ENCODE results near the gene BHLHE40. TPM values are rescaled to one million over a fixed set of nuclear protein-coding genes. Genes with fewer than 3 reads are reported as not detected.
A peak's percentile ranks its signal among the peaks of the same experiment; 100 is the strongest.

Gene BHLHE40
- total and polyA plus RNA-seq, 4 experiments from 2014 or later = 33.0 to 45.8 (median 39.7) TPM

- no peaks in the 10 kb centered on the region for H3K36me3 Mint-ChIP-seq
- H3K4me3 Mint-ChIP-seq = no peak overlapping the region
- CTCF ChIA-PET (ENCODE audit: partially characterized antibody) = no interaction called here
These were observed 40.0 kb upstream of the BHLHE40 start for GRCh38 chr3:4939276-4939675.

GRCh38 chr3:4940985-4941384 is 38.3 kb upstream of the BHLHE40 start:
- Histone ChIP-seq H3K27ac (ENCODE audit: low read depth, low read length) (no peak overlapping the region), H3K36me3 (ENCODE audit: insufficient read depth, low read length) (no peaks in the 10 kb centered on the region), H3K27me3 (ENCODE audit: insufficient read depth, low read length) (no peaks in the 10 kb centered on the region), H3K4me1 (ENCODE audit: insufficient read depth, low read length) (no peaks in the 10 kb centered on the region), H3K9me3 (ENCODE audit: control insufficient read depth in 1 of 2, low read length in 2 of 2) (no peaks in the 10 kb centered on the region), H3K4me3 (ENCODE audit: low read length in 2 of 2) (no peak overlapping the region)
- intact Hi-C loops (cut with micrococcal nuclease) = no loop called here
- Mint-ChIP-seq H3K4me3 (no peak overlapping the region), H3K9me3 (no peaks in the 10 kb centered on the region), H3K4me1 (no peaks in the 10 kb centered on the region), H3K36me3 (no peaks in the 10 kb centered on the region), H3K27ac (no peak overlapping the region), H3K27me3 (no peaks in the 10 kb centered on the region)
- CTCF ChIA-PET (ENCODE audit: partially characterized antibody) = no interaction called here
- POLR2A ChIA-PET (ENCODE audit: partially characterized antibody) = no interaction called here
- no peak for DNase-seq

More at GRCh38 chr3:4939276-4939675, 40.0 kb upstream of the BHLHE40 start:
- Histone ChIP-seq H3K27me3 (ENCODE audit: insufficient read depth, low read length) (no peaks in the 10 kb centered on the region), H3K4me1 (ENCODE audit: insufficient read depth, low read length) (no peaks in the 10 kb centered on the region), H3K9me3 (ENCODE audit: control insufficient read depth in 1 of 2, low read length in 2 of 2) (no peaks in the 10 kb centered on the region), H3K4me3 (ENCODE audit: low read length in 2 of 2) (no peak overlapping the region), H3K36me3 (ENCODE audit: insufficient read depth, low read length) (no peaks in the 10 kb centered on the region), H3K27ac (ENCODE audit: low read depth, low read length) (no peak overlapping the region)
- Mint-ChIP-seq H3K9me3 (peaks cover 0 to 2% (median 0%) of the 10 kb centered on the region in 8 donors), H3K27me3 (no peaks in the 10 kb centered on the region), H3K27ac (peak overlapping the region in 1 of 7 donors; percentile 73), H3K4me1 (peaks cover 0 to 4% (median 2%) of the 10 kb centered on the region in 4 donors)
- POLR2A ChIA-PET (ENCODE audit: partially characterized antibody) = interaction anchor here (0.7 kb wide), 1 partner anchor 80 kb away, joined by 3 read pairs; no protein-coding TSS in a partner anchor
- intact Hi-C loops (cut with micrococcal nuclease) = no loop called here
- no peak for DNase-seq

- no peak for DNase-seq
- POLR2A ChIA-PET (ENCODE audit: partially characterized antibody) = interaction anchor here (0.9 to 1.8 kb wide), 2 partner anchors 33 to 36 kb away, joined by 3 to 6 read pairs; partner anchors contain the start of gene BHLHE40
- intact Hi-C loops (cut with micrococcal nuclease) = no loop called here
These were observed 35.7 kb upstream of the BHLHE40 start for GRCh38 chr3:4943549-4943948.

GRCh38 chr3:4945324-4945723 is 33.9 kb upstream of the BHLHE40 start:
- Histone ChIP-seq H3K4me1 (ENCODE audit: insufficient read depth, low read length) (no peaks in the 10 kb centered on the region), H3K27me3 (ENCODE audit: insufficient read depth, low read length) (no peaks in the 10 kb centered on the region), H3K4me3 (ENCODE audit: low read length in 2 of 2) (no peak overlapping the region), H3K9me3 (ENCODE audit: control insufficient read depth in 1 of 2, low read length in 2 of 2) (no peaks in the 10 kb centered on the region), H3K36me3 (ENCODE audit: insufficient read depth, low read length) (no peaks in the 10 kb centered on the region), H3K27ac (ENCODE audit: low read depth, low read length) (no peak overlapping the region)
- ChIA-PET POLR2A (ENCODE audit: partially characterized antibody) (no interaction called here), CTCF (ENCODE audit: partially characterized antibody) (no interaction called here)
- Mint-ChIP-seq H3K36me3 (no peaks in the 10 kb centered on the region), H3K4me1 (no peaks in the 10 kb centered on the region), H3K4me3 (no peak overlapping the region), H3K27me3 (no peaks in the 10 kb centered on the region), H3K9me3 (no peaks in the 10 kb centered on the region), H3K27ac (no peak overlapping the region)
- DNase-seq = no peak
- intact Hi-C loops (cut with micrococcal nuclease) = no loop called here

More at GRCh38 chr3:4943549-4943948, 35.7 kb upstream of the BHLHE40 start:
- Histone ChIP-seq H3K27ac (ENCODE audit: low read depth, low read length) (no peak overlapping the region), H3K27me3 (ENCODE audit: insufficient read depth, low read length) (no peaks in the 10 kb centered on the region), H3K4me1 (ENCODE audit: insufficient read depth, low read length) (no peaks in the 10 kb centered on the region), H3K4me3 (ENCODE audit: low read length in 2 of 2) (no peak overlapping the region), H3K36me3 (ENCODE audit: insufficient read depth, low read length) (no peaks in the 10 kb centered on the region), H3K9me3 (ENCODE audit: control insufficient read depth in 1 of 2, low read length in 2 of 2) (no peaks in the 10 kb centered on the region)
- CTCF ChIA-PET (ENCODE audit: partially characterized antibody) = interaction anchor here (1.1 to 1.4 kb wide), 2 partner anchors 14 to 114 kb away, joined by 3 read pairs; no protein-coding TSS in a partner anchor
- H3K36me3 Mint-ChIP-seq = no peaks in the 10 kb centered on the region
- H3K27ac Mint-ChIP-seq = no peak overlapping the region
- H3K4me1 Mint-ChIP-seq = no peaks in the 10 kb centered on the region
- H3K27me3 Mint-ChIP-seq = no peaks in the 10 kb centered on the region
- no peaks in the 10 kb centered on the region for H3K9me3 Mint-ChIP-seq
- H3K4me3 Mint-ChIP-seq = no peak overlapping the region

- no peaks in the 10 kb centered on the region for H3K4me1 ChIP-seq (ENCODE audit: insufficient read depth, low read length)
- H3K27ac Mint-ChIP-seq = no peak overlapping the region
- H3K9me3 Mint-ChIP-seq = no peaks in the 10 kb centered on the region
- intact Hi-C loops (cut with micrococcal nuclease) = no loop called here
- peaks cover 0 to 2% (median 0%) of the 10 kb centered on the region in 4 donors for H3K4me1 Mint-ChIP-seq
- H3K27ac ChIP-seq (ENCODE audit: low read depth, low read length) = no peak overlapping the region
- no peak for DNase-seq
- no peaks in the 10 kb centered on the region for H3K36me3 ChIP-seq (ENCODE audit: insufficient read depth, low read length)
- no peaks in the 10 kb centered on the region for H3K9me3 ChIP-seq (ENCODE audit: control insufficient read depth in 1 of 2, low read length in 2 of 2)
- ChIA-PET POLR2A (ENCODE audit: partially characterized antibody) (interaction anchor here (0.6 kb wide), 1 partner anchor 254 kb away, joined by 3 read pairs; no protein-coding TSS in a partner anchor), CTCF (ENCODE audit: partially characterized antibody) (no interaction called here)
- no peaks in the 10 kb centered on the region for H3K27me3 Mint-ChIP-seq
- H3K4me3 Mint-ChIP-seq = no peak overlapping the region
- H3K36me3 Mint-ChIP-seq = no peaks in the 10 kb centered on the region
- H3K27me3 ChIP-seq (ENCODE audit: insufficient read depth, low read length) = no peaks in the 10 kb centered on the region
- H3K4me3 ChIP-seq (ENCODE audit: low read length in 2 of 2) = no peak overlapping the region
These were observed 32.2 kb upstream of the BHLHE40 start for GRCh38 chr3:4947028-4947427.

GRCh38 chr3:4948395-4948794 is 30.8 kb upstream of the BHLHE40 start:
- H3K27ac ChIP-seq (ENCODE audit: low read depth, low read length) = no peak overlapping the region
- H3K27me3 Mint-ChIP-seq = no peaks in the 10 kb centered on the region
- H3K4me3 ChIP-seq (ENCODE audit: low read length in 2 of 2) = no peak overlapping the region
- ChIA-PET POLR2A (ENCODE audit: partially characterized antibody) (interaction anchor here (1.2 kb wide), 1 partner anchor 28 kb away, joined by 4 read pairs; no protein-coding TSS in a partner anchor), CTCF (ENCODE audit: partially characterized antibody) (interaction anchor here (1.1 to 1.3 kb wide), 3 partner anchors 31 to 237 kb away, joined by 3 to 6 read pairs (median 4); partner anchors contain the start of gene BHLHE40)
- H3K36me3 Mint-ChIP-seq = no peaks in the 10 kb centered on the region
- H3K27me3 ChIP-seq (ENCODE audit: insufficient read depth, low read length) = no peaks in the 10 kb centered on the region
- no peak overlapping the region for H3K4me3 Mint-ChIP-seq
- no peak for DNase-seq
- H3K4me1 ChIP-seq (ENCODE audit: insufficient read depth, low read length) = no peaks in the 10 kb centered on the region
- intact Hi-C loops (cut with micrococcal nuclease) = no loop called here
- H3K27ac Mint-ChIP-seq = peak overlapping the region in 1 of 7 donors; percentile 57
- H3K36me3 ChIP-seq (ENCODE audit: insufficient read depth, low read length) = no peaks in the 10 kb centered on the region
- no peaks in the 10 kb centered on the region for H3K9me3 Mint-ChIP-seq
- H3K4me1 Mint-ChIP-seq = peaks cover 0 to 2% (median 0%) of the 10 kb centered on the region in 4 donors
- no peaks in the 10 kb centered on the region for H3K9me3 ChIP-seq (ENCODE audit: control insufficient read depth in 1 of 2, low read length in 2 of 2)

- no peaks in the 10 kb centered on the region for H3K9me3 Mint-ChIP-seq
- no peak overlapping the region for H3K27ac ChIP-seq (ENCODE audit: low read depth, low read length)
- CTCF ChIA-PET (ENCODE audit: partially characterized antibody) = interaction anchor here (0.7 to 1.3 kb wide), 5 partner anchors 9 to 238 kb away, joined by 3 to 6 read pairs (median 3); partner anchors contain the start of gene BHLHE40
- H3K4me1 ChIP-seq (ENCODE audit: insufficient read depth, low read length) = no peaks in the 10 kb centered on the region
- H3K36me3 Mint-ChIP-seq = no peaks in the 10 kb centered on the region
- H3K36me3 ChIP-seq (ENCODE audit: insufficient read depth, low read length) = no peaks in the 10 kb centered on the region
- no peak for DNase-seq
- H3K27me3 ChIP-seq (ENCODE audit: insufficient read depth, low read length) = no peaks in the 10 kb centered on the region
- intact Hi-C loops (cut with micrococcal nuclease) = no loop called here
- no peaks in the 10 kb centered on the region for H3K9me3 ChIP-seq (ENCODE audit: control insufficient read depth in 1 of 2, low read length in 2 of 2)
- peaks cover 0 to 2% (median 0%) of the 10 kb centered on the region in 4 donors for H3K4me1 Mint-ChIP-seq
- H3K27ac Mint-ChIP-seq = no peak overlapping the region
- POLR2A ChIA-PET (ENCODE audit: partially characterized antibody) = interaction anchor here (0.6 to 1.2 kb wide), 3 partner anchors 28 to 224 kb away, joined by 3 to 4 read pairs (median 3); no protein-coding TSS in a partner anchor
- H3K4me3 Mint-ChIP-seq = no peak overlapping the region
- no peaks in the 10 kb centered on the region for H3K27me3 Mint-ChIP-seq
- H3K4me3 ChIP-seq (ENCODE audit: low read length in 2 of 2) = no peak overlapping the region
These were observed 30.2 kb upstream of the BHLHE40 start for GRCh38 chr3:4949004-4949403.

Measured in CD4-positive, alpha-beta memory T cell (primary cell).